Measurements from ENCODE around the gene TRIM47.

GRCh38 chr17:75893305-75894048, 15.1 kb upstream of the TRIM47 start:
- no peak for TF ChIP-seq CTCF (conservative IDR thresholded peaks at IDR 0.05)
- no peak for TF ChIP-seq EZH2 (IDR thresholded peaks at IDR 0.05; ENCODE audit: low read depth)
